Activated CD8-positive, alpha-beta T cell treated with anti-CD3 and anti-CD28 coated beads for 36 hours (primary cell): ENCODE results near the gene RINL. TPM values are rescaled to one million over a fixed set of nuclear protein-coding genes. Genes with fewer than 3 reads are reported as not detected.
"Not testable (repeated sequence)": the region's sequence is repeated elsewhere in the genome, so short reads cannot be mapped to it uniquely, and the experiment has no call there.

Experiments used
- ATAC-seq: fragments of 200-7000 bp; cut with Tn5 transposase; one replicate; pipeline ENCODE4 v1.10.0; 2021; ENCODE audit warnings: mild to moderate bottlenecking, moderate library complexity
- CTCF ChIA-PET: fragments of 350-600 bp; sonication (Branson Sonifier 250); formaldehyde crosslinking; loops from one replicate; lab custom pipeline; 2021; ENCODE audit warnings: antibody characterized with exemption; lab: Charles Lee
- POLR2A ChIA-PET: fragments of 350-600 bp; sonication (Branson Sonifier 250); formaldehyde crosslinking; loops from one replicate; lab custom pipeline; 2021; ENCODE audit warnings: antibody characterized with exemption; lab: Charles Lee
- DNase-seq: peaks from one replicate; pipeline ENCODE4 v3.0.0-alpha.2; 2020
- H3K27ac Mint-ChIP-seq: one replicate; pipeline ENCODE4 v1.8.0; 2021; ENCODE audit warnings: mild to moderate bottlenecking, mixed read lengths
- H3K27me3 Mint-ChIP-seq: one replicate; pipeline ENCODE4 v1.8.0; 2021; ENCODE audit warnings: mixed read lengths
- H3K36me3 Mint-ChIP-seq: one replicate; pipeline ENCODE4 v1.8.0; 2021; ENCODE audit warnings: low read depth, mixed read lengths
- H3K4me1 Mint-ChIP-seq: one replicate; pipeline ENCODE4 v1.8.0; 2021; ENCODE audit warnings: low read depth, mixed read lengths
- H3K4me3 Mint-ChIP-seq: one replicate; pipeline ENCODE4 v1.8.0; 2021; ENCODE audit warnings: mild to moderate bottlenecking, moderate library complexity, mixed read lengths
- H3K9me3 Mint-ChIP-seq: one replicate; pipeline ENCODE4 v1.8.0; 2021; ENCODE audit warnings: mixed read lengths
- intact Hi-C: fragments of 100-400 bp; cut with micrococcal nuclease; formaldehyde crosslinking; loops from one replicate; pipeline ENCODE4 v1.10.0; 2022
- total RNA-seq, 2 experiments: library from RNA; stranded (reverse); gene quantifications; one replicate each; pipeline ENCODE4 v1.2.3, GENCODE V29; 2021
- TF ChIP-seq, protein P1 (sequence below): fragments of 200-600 bp; IDR thresholded peaks from one replicate; pipeline ENCODE4 v1.8.0; 2022; ENCODE audit warnings: antibody characterized with exemption, mild to moderate bottlenecking

RINL gene
- total RNA-seq, 2 experiments from 2014 or later: 85.5 to 87.7 TPM

DNA sequence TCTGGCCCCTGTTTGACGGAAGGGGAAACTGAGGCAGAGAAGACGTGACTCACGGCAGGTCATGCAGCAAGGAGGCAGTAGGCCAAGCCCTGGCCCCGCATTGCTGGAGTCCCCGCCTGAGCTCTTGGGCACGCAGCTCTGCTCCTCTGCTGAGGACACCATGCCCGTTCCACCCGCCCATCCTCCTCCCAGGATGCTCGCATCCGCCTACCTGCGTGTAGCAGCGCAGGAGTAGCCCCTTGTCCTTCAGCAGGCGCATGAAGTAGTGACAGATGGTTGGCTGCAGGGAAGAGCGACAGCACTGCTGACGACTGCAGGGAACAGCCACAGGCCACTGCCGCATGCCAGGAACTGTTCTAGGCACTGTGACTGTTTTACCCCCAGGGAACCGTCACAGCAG is 10.8 kb upstream of the RINL start:
- Mint-ChIP-seq H3K4me3 (no peak overlapping the region), H3K4me1 (peaks cover 5% of the 10 kb centered on the region), H3K27ac (no peak overlapping the region), H3K27me3 (no peaks in the 10 kb centered on the region), H3K9me3 (no peaks in the 10 kb centered on the region), H3K36me3 (no peaks in the 10 kb centered on the region)
- ChIA-PET POLR2A (interaction anchor here (0.9 to 2.0 kb wide), 2 partner anchors 11 to 18 kb away, joined by 3 to 9 read pairs; partner anchors contain the start of gene RINL), CTCF (interaction anchor here (0.6 to 3.5 kb wide), 8 partner anchors 8 to 119 kb away, joined by 4 to 61 read pairs (median 16); partner anchors contain the start of genes NFKBIB, RINL and SIRT2)
- DNase-seq: no peak
- intact Hi-C loops: no loop called here
- ATAC-seq: no peak
- TF ChIP-seq, protein P1, sequence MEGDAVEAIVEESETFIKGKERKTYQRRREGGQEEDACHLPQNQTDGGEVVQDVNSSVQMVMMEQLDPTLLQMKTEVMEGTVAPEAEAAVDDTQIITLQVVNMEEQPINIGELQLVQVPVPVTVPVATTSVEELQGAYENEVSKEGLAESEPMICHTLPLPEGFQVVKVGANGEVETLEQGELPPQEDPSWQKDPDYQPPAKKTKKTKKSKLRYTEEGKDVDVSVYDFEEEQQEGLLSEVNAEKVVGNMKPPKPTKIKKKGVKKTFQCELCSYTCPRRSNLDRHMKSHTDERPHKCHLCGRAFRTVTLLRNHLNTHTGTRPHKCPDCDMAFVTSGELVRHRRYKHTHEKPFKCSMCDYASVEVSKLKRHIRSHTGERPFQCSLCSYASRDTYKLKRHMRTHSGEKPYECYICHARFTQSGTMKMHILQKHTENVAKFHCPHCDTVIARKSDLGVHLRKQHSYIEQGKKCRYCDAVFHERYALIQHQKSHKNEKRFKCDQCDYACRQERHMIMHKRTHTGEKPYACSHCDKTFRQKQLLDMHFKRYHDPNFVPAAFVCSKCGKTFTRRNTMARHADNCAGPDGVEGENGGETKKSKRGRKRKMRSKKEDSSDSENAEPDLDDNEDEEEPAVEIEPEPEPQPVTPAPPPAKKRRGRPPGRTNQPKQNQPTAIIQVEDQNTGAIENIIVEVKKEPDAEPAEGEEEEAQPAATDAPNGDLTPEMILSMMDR: no peak

DNA sequence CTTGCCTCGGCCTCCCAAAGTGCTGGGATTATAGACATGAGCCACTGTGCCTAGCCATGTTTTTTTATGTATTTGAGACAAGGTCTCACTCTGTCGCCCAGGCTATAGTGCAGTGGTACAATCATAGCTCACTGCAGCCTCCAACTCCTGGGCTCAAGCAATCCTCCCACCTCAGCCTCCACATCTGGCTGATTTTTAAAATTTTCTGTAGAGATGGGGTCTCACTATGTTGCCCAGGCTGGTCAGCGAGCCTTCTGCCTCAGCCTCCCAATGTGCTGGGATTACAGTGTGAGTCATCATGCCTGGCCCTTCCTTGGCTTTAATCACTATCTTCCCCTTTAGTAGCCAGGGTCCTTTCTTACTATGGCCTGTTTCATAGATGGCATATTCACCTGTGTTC is 6.6 kb upstream of the RINL start:
- POLR2A ChIA-PET, CTCF ChIA-PET, DNase-seq, ATAC-seq, H3K4me1 Mint-ChIP-seq, H3K9me3 Mint-ChIP-seq, H3K27ac Mint-ChIP-seq, H3K4me3 Mint-ChIP-seq, intact Hi-C loops, H3K36me3 Mint-ChIP-seq, H3K27me3 Mint-ChIP-seq: not testable (repeated sequence)

DNA sequence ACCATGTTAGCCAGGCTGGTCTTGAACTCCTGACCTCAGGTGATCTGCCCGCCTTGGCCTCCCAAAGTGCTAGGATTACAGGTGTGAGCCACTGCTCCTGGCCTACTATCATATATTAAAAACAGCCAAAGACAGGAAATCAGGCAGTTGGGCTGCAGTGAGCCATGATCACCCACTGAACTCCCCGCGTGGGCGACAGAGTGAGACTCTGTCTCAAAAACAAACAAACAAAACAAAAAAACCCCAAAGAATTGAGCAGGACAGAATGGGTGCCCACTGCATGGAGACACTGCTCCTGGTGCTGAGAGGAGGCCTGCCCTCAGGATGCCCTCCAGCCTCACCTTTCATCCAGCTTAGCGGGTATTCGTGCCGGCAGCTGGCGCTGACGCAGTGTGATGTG is 5.2 kb upstream of the RINL start:
- POLR2A ChIA-PET: no interaction called here
- Mint-ChIP-seq H3K36me3 (no peaks in the 10 kb centered on the region), H3K27me3 (no peaks in the 10 kb centered on the region), H3K4me3 (no peak overlapping the region), H3K9me3 (no peaks in the 10 kb centered on the region), H3K27ac (peak overlapping the region; percentile 12), H3K4me1 (peaks cover 15% of the 10 kb centered on the region)
- DNase-seq: no peak
- TF ChIP-seq, protein P1: no peak
- ATAC-seq: no peak
- intact Hi-C loops: no loop called here
- CTCF ChIA-PET: interaction anchor here (1.0 kb wide), 1 partner anchor 14 kb away, joined by 3 read pairs; no protein-coding TSS in a partner anchor

DNA sequence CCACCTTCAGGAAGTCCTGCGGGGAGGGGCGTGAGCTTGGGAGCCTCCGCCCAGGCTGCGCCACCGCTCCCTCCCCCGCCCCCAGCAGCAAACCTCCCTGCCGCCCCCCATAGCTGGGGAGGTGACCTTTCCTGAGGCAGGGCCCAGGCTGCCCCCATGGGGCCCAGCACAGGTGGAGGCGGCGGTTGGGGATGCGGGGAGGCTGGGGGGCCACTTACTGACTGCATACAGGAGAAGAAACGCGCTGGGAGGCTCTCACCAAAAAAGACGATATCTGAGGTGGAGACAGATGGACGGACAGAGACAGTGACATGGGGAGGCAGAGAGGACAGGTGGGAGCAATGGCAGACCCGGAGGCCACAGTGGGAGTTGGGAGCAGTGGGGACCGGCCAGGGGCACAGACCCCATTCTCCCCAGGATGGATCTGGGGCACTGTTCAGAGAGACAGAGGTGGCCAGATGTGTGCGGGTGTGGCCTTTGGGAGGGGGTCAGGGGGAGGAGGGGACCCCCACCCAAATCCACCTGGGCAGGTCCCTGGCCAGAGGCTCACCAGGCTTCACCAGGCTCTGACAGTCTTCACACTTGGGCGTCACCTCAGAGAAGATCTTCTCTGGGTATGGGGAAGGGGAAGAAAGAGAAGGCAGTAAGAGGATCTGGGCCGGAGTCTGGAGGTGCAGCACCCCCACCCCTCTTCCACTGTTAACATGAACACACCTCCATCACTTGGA is 3.0 kb upstream of the RINL start:
- H3K36me3 Mint-ChIP-seq: peaks cover 6% of the 10 kb centered on the region
- POLR2A ChIA-PET: interaction anchor here (1.6 kb wide), 1 partner anchor 10 kb away, joined by 3 read pairs; no protein-coding TSS in a partner anchor
- no peaks in the 10 kb centered on the region for H3K9me3 Mint-ChIP-seq
- intact Hi-C loops: no loop called here
- no peaks in the 10 kb centered on the region for H3K27me3 Mint-ChIP-seq
- DNase-seq (no peak), ATAC-seq (no peak)
- CTCF ChIA-PET: interaction anchor here (0.7 to 0.9 kb wide), 2 partner anchors 11 to 14 kb away, joined by 3 to 4 read pairs; no protein-coding TSS in a partner anchor
- TF ChIP-seq, protein P1: no peak
- H3K4me1 Mint-ChIP-seq: peaks cover 30% of the 10 kb centered on the region
- no peak overlapping the region for H3K4me3 Mint-ChIP-seq
- H3K27ac Mint-ChIP-seq: peak overlapping the region; percentile 32

DNA sequence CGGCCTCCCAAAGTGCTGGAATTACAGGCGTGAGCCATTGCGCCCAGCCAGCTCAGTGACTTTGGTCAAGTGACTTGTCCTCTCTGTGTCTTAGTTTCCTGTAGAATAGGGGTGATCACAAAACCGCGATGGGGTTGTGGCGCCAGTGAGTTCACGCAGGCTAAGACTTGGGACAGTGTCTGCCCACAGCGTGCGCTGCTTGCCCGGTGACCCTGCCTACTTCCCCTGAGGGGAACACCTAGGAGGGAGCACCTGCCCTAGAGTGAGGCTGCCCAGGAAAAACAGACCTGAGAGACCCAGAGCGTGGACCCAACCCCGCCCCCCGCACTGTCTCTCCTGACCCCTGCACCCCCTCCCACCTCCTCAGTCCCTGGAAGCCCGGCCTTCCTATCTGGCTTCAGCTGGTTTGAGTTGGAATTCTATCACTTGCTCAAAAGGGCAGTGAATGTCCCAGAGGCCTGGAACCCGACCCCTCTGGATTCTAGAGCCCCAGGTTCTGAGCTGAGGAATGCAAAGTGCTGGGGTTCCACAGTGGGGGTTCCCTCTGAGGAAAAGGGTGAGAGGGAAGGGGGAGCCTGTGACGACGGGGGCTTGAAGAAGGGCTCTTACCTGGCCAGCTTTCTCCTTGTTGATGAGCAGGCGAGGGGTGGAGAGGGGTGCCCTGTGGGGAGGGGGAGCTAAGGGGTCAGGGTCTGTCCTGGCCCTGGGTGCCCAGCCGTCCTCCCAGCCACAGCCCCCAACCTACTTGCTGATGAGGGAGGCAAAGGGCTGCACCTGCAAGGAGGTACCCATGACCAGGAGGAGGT is 2.2 kb upstream of the RINL start:
- intact Hi-C loops: no loop called here
- TF ChIP-seq, protein P1: no peak
- peaks cover 31% of the 10 kb centered on the region for H3K4me1 Mint-ChIP-seq
- no peak for ATAC-seq
- POLR2A ChIA-PET: interaction anchor here (1.6 kb wide), 1 partner anchor 10 kb away, joined by 3 read pairs; no protein-coding TSS in a partner anchor
- H3K4me3 Mint-ChIP-seq: no peak overlapping the region
- DNase-seq: no peak
- CTCF ChIA-PET: interaction anchor here (0.7 kb wide), 1 partner anchor 11 kb away, joined by 3 read pairs; no protein-coding TSS in a partner anchor
- no peaks in the 10 kb centered on the region for H3K27me3 Mint-ChIP-seq
- peaks cover 9% of the 10 kb centered on the region for H3K36me3 Mint-ChIP-seq
- H3K27ac Mint-ChIP-seq: peak overlapping the region; percentile 98
- no peaks in the 10 kb centered on the region for H3K9me3 Mint-ChIP-seq
